Neutrophil (primary cell): ENCODE results near the gene ZC3H7A.

Experiments
- H3K27ac ChIP-seq: fragments of 200-600 bp; sonication (generic); 2 replicates; pipeline ENCODE4 v1.5.1; 2016; ENCODE audit warnings: mild to moderate bottlenecking, moderate library complexity
- H3K27me3 ChIP-seq: fragments of 200-600 bp; sonication (generic); 2 replicates; pipeline ENCODE4 v1.6.0; 2016; ENCODE audit warnings: mild to moderate bottlenecking
- H3K36me3 ChIP-seq: fragments of 200-600 bp; sonication (generic); 2 replicates; pipeline ENCODE4 v1.5.1; 2017
- H3K4me1 ChIP-seq, 2 experiments: fragments of 200-600 bp in 1 of 2; sonication (generic) in 1 of 2; 1 replicate in 1 of 2; 2 replicates in 1 of 2; pipeline versions ENCODE4 v1.5.1 to v1.6.1; 2013 to 2016; ENCODE audit warnings: low read depth in 1 of 2, low read length in 1 of 2, mild to moderate bottlenecking in 1 of 2, moderate library complexity in 1 of 2; ENCODE audit not compliant: control insufficient read depth in 1 of 2, insufficient read depth in 1 of 2
- H3K4me3 ChIP-seq, 2 experiments: fragments of 200-600 bp in 1 of 2; sonication (generic) in 1 of 2; 1 replicate in 1 of 2; 2 replicates in 1 of 2; pipeline ENCODE4 v1.5.1; 2013 to 2016; ENCODE audit warnings: low read depth in 1 of 2, low read length in 1 of 2, mild to moderate bottlenecking in 1 of 2, moderate library complexity in 1 of 2
- H3K9me3 ChIP-seq: fragments of 200-600 bp; sonication (generic); 2 replicates; pipeline ENCODE4 v1.5.1; 2016
- CTCF ChIP-seq: fragments of 200-600 bp; sonication (generic); IDR thresholded peaks from 2 replicates; pipeline ENCODE4 v1.5.1; 2016; ENCODE audit warnings: antibody characterized with exemption

Gene ZC3H7A

GRCh38 chr16:11712122-11712521 is 84.9 kb downstream of the ZC3H7A start:
- H3K36me3 ChIP-seq = peaks cover 12% of the 10 kb centered on the region
- no peaks in the 10 kb centered on the region for H3K9me3 ChIP-seq
- no peak for TF ChIP-seq CTCF

GRCh38 chr16:11711662-11712061 is 85.4 kb downstream of the ZC3H7A start:
- Histone ChIP-seq H3K4me1 (peaks cover 0 to 7% of the 10 kb centered on the region in 2 experiments), H3K4me3 (no peak overlapping the region), H3K9me3 (no peaks in the 10 kb centered on the region), H3K36me3 (peaks cover 12% of the 10 kb centered on the region), H3K27me3 (no peaks in the 10 kb centered on the region), H3K27ac (no peak overlapping the region)
- TF ChIP-seq CTCF = no peak

More at GRCh38 chr16:11712122-11712521, 84.9 kb downstream of the ZC3H7A start:
- no peak overlapping the region for H3K4me3 ChIP-seq
- no peaks in the 10 kb centered on the region for H3K27me3 ChIP-seq
- H3K4me1 ChIP-seq = peaks cover 0 to 7% of the 10 kb centered on the region in 2 experiments
- no peak overlapping the region for H3K27ac ChIP-seq

- H3K36me3 ChIP-seq = peaks cover 6% of the 10 kb centered on the region
- H3K4me3 ChIP-seq = no peak overlapping the region
- H3K4me1 ChIP-seq = no peaks in the 10 kb centered on the region
- no peak overlapping the region for H3K27ac ChIP-seq
- H3K27me3 ChIP-seq = no peaks in the 10 kb centered on the region
- no peak for TF ChIP-seq CTCF
- no peaks in the 10 kb centered on the region for H3K9me3 ChIP-seq
Observed at GRCh38 chr16:11708421-11708820, 88.6 kb downstream of the ZC3H7A start.

- Histone ChIP-seq H3K9me3 (no peaks in the 10 kb centered on the region), H3K4me1 (no peaks in the 10 kb centered on the region), H3K4me3 (no peak overlapping the region), H3K27ac (no peak overlapping the region), H3K27me3 (no peaks in the 10 kb centered on the region), H3K36me3 (peaks cover 6% of the 10 kb centered on the region)
- TF ChIP-seq CTCF = no peak
Observed at GRCh38 chr16:11707679-11708197, 89.3 kb downstream of the ZC3H7A start.

GRCh38 chr16:11706180-11706742 is 90.8 kb downstream of the ZC3H7A start:
- no peaks in the 10 kb centered on the region for H3K9me3 ChIP-seq
- H3K36me3 ChIP-seq = peaks cover 3% of the 10 kb centered on the region
- H3K4me3 ChIP-seq = no peak overlapping the region
- peaks cover 2 to 5% of the 10 kb centered on the region in 2 experiments for H3K4me1 ChIP-seq
- H3K27me3 ChIP-seq = no peaks in the 10 kb centered on the region
- TF ChIP-seq CTCF = no peak
- no peak overlapping the region for H3K27ac ChIP-seq
